Diencephalon (tissue), 1 donor: ENCODE measurements around the gene TIGD7. TPM values are rescaled to one million over a fixed set of nuclear protein-coding genes. Genes with fewer than 3 reads are reported as not detected.

Experiments
- total RNA-seq: library from RNA; depleted of rRNA; stranded (reverse); fragments of >200 nt; gene quantifications from one replicate; pipeline ENCODE4 v1.2.3, GENCODE V29; 2014

The TIGD7 gene, protein sequence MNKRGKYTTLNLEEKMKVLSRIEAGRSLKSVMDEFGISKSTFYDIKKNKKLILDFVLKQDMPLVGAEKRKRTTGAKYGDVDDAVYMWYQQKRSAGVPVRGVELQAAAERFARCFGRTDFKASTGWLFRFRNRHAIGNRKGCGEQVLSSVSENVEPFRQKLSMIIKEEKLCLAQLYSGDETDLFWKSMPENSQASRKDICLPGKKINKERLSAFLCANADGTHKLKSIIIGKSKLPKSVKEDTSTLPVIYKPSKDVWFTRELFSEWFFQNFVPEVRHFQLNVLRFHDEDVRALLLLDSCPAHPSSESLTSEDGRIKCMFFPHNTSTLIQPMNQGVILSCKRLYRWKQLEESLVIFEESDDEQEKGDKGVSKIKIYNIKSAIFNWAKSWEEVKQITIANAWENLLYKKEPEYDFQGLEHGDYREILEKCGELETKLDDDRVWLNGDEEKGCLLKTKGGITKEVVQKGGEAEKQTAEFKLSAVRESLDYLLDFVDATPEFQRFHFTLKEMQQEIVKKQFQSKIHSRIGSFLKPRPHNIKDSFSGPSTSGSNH
- total RNA-seq, result 22.4 TPM

DNA sequence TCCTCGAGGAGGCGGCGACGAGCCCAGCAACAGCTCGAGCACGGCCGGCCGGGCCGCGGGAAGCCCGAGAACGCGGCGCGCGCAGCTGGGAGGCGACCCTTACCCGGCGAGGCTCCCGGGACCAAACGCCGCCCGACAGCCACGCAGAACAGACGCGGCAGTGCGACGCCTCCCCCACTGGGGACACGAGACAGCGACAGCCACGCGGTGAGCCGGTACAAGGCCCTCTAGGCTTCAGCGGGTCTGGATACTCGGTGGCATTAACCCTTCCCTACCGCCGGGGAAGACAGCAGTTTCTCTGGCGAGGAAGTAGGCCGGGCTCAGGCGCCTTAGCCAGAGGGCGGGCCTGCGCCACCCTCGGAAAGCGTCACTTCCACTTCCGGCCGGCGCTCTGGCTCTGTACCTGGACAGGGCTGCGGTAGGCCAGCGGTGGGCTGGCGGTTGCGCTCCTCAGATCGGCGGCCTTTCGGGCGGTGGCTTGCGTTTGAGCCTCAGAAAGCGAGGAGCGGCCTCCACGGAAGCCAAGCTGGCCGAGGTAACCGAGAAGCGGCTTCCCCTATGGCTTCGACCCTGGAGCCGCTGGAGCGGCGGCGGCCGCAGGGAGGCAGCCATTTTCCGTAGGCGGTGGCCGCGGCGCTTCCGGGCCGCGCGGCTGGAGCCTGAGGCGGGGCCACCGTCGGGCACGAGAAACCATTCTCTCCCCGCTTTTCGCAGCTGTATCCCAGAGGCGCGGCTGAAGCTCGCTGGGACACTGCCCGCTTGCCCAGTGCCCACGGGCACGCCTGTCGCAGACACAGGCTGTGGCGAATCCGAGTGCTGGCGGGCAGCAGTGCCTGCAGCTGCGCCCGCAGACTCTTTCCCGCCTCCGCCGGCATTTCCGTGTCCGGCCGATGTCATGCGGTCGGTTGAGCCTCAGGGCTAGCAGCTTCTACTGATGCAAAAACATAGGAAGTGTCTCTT, at the start of gene TIGD7, which contains the start of gene ZNF75A:
Gene TIGD7, minus strand, starts transcription at position 322 of the 960 bp plus-strand sequence. CDS start 4,816 bp downstream, outside the sequence.
Gene ZNF75A, plus strand, starts transcription at position 389 of the 960 bp plus-strand sequence. CDS start 2,932 bp downstream, outside the sequence.

GRCh38 chr16:3282730-3283542, 22.3 kb downstream of the TIGD7 start, which contains the start of gene ZNF263:
TSS of gene ZNF263 (plus strand) at chr16:3283491. CDS start at chr16:3283819, 328 bp downstream.

GRCh38 chr16:3256146-3256865, 48.9 kb downstream of the TIGD7 start, which contains the start of gene MEFV:
TSS of gene MEFV (minus strand) at chr16:3256633. CDS start at chr16:3256587, 46 bp downstream.

Other genes starting within 250 kb of the TIGD7 start
- 1.6 TPM for gene IL32, start 239.8 kb downstream of the TIGD7 start, total RNA-seq
- gene ZSCAN10, start 206.1 kb downstream of the TIGD7 start, total RNA-seq, result not detected
- 15.9 TPM for gene ZNF205, start 192.8 kb downstream of the TIGD7 start, total RNA-seq
- gene ZNF213, start 170.4 kb downstream of the TIGD7 start, total RNA-seq, result 8.1 TPM
- gene OR1F1, start 117.2 kb downstream of the TIGD7 start, total RNA-seq, result 0.69 TPM
- gene ZNF200, start 70.3 kb downstream of the TIGD7 start, total RNA-seq, result 15.9 TPM
- 0.46 TPM for gene MEFV, start 48.8 kb downstream of the TIGD7 start, total RNA-seq
- gene ZNF263, start 21.9 kb downstream of the TIGD7 start, total RNA-seq, result 36.0 TPM
- gene ZNF75A, start 67 bp upstream of the TIGD7 start, total RNA-seq, result 32.8 TPM
- gene OR2C1, start 50.5 kb upstream of the TIGD7 start, total RNA-seq, result 0.46 TPM
- gene ZSCAN32, start 95.6 kb upstream of the TIGD7 start, total RNA-seq, result 7.8 TPM
- gene ZNF174, start 95.8 kb upstream of the TIGD7 start, total RNA-seq, result 12.7 TPM
- gene ZNF597, start 138.1 kb upstream of the TIGD7 start, total RNA-seq, result 4.6 TPM
- gene NAA60, start 138.2 kb upstream of the TIGD7 start, total RNA-seq, result 16.1 TPM
- not detected for gene C16orf90, start 190.1 kb upstream of the TIGD7 start, total RNA-seq
- 42.7 TPM for gene CLUAP1, start 195.6 kb upstream of the TIGD7 start, total RNA-seq